ENCODE results near the gene FDXR. TPM values are rescaled to one million over a fixed set of nuclear protein-coding genes. Genes with fewer than 3 reads are reported as not detected.

Gene FDXR
- total RNA-seq, 4 donors from 2014 or later, result 2.1 to 6.0 (median 3.2) TPM

DNA sequence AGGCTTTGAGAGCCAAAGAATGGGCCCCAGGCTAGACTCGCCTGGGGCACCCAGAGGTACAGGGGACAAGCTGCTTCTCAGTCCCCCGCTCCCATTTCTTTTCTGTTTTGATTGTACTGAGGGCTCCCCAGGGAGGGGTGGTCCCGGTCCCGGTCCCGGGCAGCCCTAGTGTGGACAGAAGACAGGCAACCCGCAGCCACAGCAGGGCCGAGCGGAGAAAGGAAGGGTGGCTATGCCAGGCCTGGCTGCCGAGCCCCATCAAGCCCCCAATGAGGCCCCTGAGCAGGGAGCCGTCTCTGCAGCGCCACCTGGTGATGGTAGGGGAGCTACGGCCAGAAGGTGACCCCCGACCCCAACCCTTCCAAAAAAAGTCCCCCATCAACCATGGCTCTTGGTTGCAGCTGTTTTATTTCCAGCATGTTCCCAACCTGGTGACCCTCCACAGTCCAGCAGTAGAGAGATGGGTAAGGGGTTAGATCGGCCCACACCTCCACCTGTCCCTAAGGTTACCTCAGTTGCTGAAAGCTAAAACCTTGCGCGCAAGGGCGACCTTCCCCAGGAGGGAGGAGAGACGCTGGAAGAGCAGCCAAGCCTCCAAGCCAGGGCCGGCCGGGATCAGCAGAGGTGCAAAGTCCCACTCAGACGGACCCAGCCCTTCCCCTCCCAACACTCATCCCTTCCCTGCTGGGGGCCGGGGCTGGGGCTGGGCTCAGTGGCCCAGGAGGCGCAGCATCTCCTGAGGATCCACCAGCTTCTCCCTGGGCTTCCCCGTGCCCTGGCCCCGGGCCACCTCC lies 10.5 kb downstream of the FDXR start:
- Histone ChIP-seq H3K27me3 (peaks cover 33 to 39% (median 35%) of the 10 kb centered on the region in 3 donors), H3K4me1 (peaks cover 0 to 22% of the 10 kb centered on the region in 2 donors), H3K27ac (peak overlapping the region in 1 of 4 donors; percentile 21), H3K9me3 (no peaks in the 10 kb centered on the region), H3K4me3 (peak overlapping the region in 2 of 4 donors; percentile 28 to 51), H3K36me3 (no peaks in the 10 kb centered on the region)
- TF ChIP-seq, protein P1, sequence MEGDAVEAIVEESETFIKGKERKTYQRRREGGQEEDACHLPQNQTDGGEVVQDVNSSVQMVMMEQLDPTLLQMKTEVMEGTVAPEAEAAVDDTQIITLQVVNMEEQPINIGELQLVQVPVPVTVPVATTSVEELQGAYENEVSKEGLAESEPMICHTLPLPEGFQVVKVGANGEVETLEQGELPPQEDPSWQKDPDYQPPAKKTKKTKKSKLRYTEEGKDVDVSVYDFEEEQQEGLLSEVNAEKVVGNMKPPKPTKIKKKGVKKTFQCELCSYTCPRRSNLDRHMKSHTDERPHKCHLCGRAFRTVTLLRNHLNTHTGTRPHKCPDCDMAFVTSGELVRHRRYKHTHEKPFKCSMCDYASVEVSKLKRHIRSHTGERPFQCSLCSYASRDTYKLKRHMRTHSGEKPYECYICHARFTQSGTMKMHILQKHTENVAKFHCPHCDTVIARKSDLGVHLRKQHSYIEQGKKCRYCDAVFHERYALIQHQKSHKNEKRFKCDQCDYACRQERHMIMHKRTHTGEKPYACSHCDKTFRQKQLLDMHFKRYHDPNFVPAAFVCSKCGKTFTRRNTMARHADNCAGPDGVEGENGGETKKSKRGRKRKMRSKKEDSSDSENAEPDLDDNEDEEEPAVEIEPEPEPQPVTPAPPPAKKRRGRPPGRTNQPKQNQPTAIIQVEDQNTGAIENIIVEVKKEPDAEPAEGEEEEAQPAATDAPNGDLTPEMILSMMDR (IDR thresholded peaks at IDR 0.05 in 4 of 5, conservative IDR thresholded peaks at IDR 0.05 in 1 of 5), result peak; percentile 38 to 75 (median 51)
- TF ChIP-seq POLR2A (IDR thresholded peaks at IDR 0.05), result no peak
- peak in 1 of 2 donors; percentile 33 for ATAC-seq
- DNase-seq, result peak in 1 of 2 donors; percentile 37
- intact Hi-C loops (cut with DNase I; ENCODE audit: low total_unique reads) (no loop called here), in situ Hi-C loops (cut with MboI; ENCODE audit: low sequenced_read_pairs in 4 of 4) (loop anchor here in 3 of 4 donors (10.0 to 25.0 kb wide), 3 partner anchors 68 to 475 kb away; partner anchors contain the start of gene NHERF1 (in 2 of the 3))

DNA sequence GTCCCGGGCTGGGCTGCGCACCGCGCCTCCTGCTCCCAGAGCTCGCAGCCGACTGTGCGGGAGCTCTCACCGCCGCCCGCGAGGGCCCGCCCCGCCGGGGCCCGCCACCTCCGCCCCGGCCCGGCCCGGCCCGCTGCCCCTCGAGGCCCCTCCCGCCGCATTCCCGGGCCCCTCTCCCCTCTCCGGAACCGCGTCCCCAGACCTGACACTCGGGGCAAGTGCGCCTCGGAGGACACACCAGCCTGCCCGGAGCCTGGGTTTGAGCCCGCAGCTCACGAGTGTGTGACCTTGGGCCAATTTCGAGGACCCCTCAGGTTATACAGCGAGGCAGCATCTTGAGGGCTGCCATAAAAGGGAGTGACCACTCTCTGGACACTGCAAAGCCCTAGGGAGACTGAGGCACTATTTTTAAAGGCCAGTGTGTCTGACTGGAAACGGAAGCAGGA lies 11.1 kb downstream of the FDXR start:
- DNase-seq (no peak), ATAC-seq (no peak)
- intact Hi-C loops (cut with DNase I; ENCODE audit: low total_unique reads), result no loop called here
- H3K9me3 ChIP-seq, result no peaks in the 10 kb centered on the region
- peak overlapping the region in 2 of 4 donors; percentile 28 to 51 for H3K4me3 ChIP-seq
- no peak overlapping the region for H3K27ac ChIP-seq
- H3K36me3 ChIP-seq, result no peaks in the 10 kb centered on the region
- H3K27me3 ChIP-seq, result peaks cover 39 to 43% (median 40%) of the 10 kb centered on the region in 3 donors
- H3K4me1 ChIP-seq, result peaks cover 0 to 22% of the 10 kb centered on the region in 2 donors
- TF ChIP-seq, protein P1 (IDR thresholded peaks at IDR 0.05 in 4 of 5, conservative IDR thresholded peaks at IDR 0.05 in 1 of 5), result no peak
- TF ChIP-seq POLR2A (IDR thresholded peaks at IDR 0.05), result no peak
- in situ Hi-C loops (cut with MboI; ENCODE audit: low sequenced_read_pairs in 4 of 4), result loop anchor here in 3 of 4 donors (10.0 to 25.0 kb wide), 3 partner anchors 67 to 474 kb away; partner anchors contain the start of gene NHERF1 (in 2 of the 3)

DNA sequence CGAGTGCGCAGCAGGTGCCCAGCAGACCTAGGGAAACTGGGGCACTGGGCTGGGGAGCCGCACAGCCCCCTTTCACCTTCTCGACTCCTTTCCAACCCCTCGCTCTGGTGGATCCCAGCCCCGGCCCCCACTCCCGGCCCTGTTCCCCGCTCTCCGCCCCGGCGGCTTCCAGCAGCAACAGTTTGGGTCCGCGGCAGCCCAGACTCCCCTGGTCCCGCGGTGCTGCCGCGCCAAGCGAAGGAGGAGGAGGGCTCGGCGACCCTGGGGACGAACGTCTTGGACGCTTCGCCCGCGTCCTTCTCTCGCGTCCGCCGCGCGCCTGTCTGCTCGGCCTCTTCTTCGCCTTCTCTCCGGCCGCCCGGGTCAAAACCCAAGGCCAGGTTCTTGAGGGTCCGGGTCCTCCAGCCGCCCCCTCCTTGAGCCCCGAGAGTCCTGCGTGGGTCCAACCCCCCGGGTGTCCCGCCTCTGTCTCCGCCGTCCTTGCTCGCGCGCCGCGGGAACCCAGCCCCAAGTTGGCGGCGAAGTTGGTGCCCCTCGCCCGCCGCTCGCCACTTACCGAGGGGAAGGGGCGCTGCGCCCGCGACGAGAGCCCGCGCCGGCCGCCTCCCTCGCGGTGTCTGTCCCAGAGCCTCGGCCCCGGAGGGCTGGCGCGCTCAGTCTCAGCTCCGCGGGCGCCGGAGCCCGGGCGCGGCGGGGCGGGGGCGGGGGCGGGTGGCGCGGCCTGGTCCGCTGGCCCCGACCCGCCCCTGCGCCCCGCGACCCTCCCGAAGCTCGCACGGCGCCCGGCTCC lies 11.7 kb downstream of the FDXR start:
- peaks cover 39 to 44% (median 41%) of the 10 kb centered on the region in 3 donors for H3K27me3 ChIP-seq
- no peak overlapping the region for H3K27ac ChIP-seq
- peak overlapping the region; percentile 18 to 44 (median 41) for H3K4me3 ChIP-seq
- in situ Hi-C loops (cut with MboI; ENCODE audit: low sequenced_read_pairs in 4 of 4) (loop anchor here in 3 of 4 donors (10.0 to 25.0 kb wide), 3 partner anchors 66 to 474 kb away; partner anchors contain the start of gene NHERF1 (in 2 of the 3)), intact Hi-C loops (cut with DNase I; ENCODE audit: low total_unique reads) (no loop called here)
- peaks cover 0 to 22% of the 10 kb centered on the region in 2 donors for H3K4me1 ChIP-seq
- no peak for DNase-seq
- no peaks in the 10 kb centered on the region for H3K36me3 ChIP-seq
- TF ChIP-seq, protein P1 (IDR thresholded peaks at IDR 0.05 in 4 of 5, conservative IDR thresholded peaks at IDR 0.05 in 1 of 5), result no peak
- TF ChIP-seq POLR2A (IDR thresholded peaks at IDR 0.05), result no peak
- ATAC-seq, result no peak
- no peaks in the 10 kb centered on the region for H3K9me3 ChIP-seq

DNA sequence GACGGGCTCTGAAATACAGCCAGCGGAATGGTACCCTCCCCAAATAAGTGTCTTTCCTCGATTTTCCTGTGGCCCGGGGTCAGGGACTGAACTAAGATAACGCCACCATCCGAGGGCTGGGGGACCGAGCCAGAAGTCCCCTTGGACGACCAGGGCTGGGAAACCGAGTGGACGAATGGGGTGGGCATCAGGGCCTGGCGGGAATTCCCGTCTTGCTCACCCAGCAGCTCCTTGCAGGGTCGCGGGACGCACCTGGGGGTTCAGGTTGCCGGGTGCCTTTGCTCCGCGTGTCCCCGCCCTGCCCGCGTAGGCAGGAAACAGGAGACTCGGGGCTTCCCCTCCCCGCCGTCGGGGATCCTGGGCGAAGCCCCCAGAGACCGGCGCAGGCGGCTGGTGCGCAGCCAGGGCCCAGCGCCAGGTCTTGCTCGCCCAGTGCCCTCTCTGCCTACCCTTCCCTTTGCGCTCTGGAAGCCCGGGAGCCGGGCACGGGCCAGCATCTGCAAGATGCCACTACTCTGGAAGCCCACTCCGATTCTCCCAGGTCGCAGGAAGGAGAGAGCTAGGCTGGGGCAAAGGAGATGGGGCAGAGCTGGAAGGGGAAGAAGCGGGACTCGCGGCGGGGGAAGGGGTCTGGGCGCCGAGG lies 12.4 kb downstream of the FDXR start:
- DNase-seq (no peak), ATAC-seq (no peak)
- Histone ChIP-seq H3K36me3 (no peaks in the 10 kb centered on the region), H3K4me3 (peak overlapping the region; percentile 18 to 44 (median 41)), H3K4me1 (peaks cover 0 to 22% of the 10 kb centered on the region in 2 donors), H3K27ac (no peak overlapping the region), H3K27me3 (peaks cover 39 to 45% (median 45%) of the 10 kb centered on the region in 3 donors), H3K9me3 (no peaks in the 10 kb centered on the region)
- TF ChIP-seq, protein P1 (IDR thresholded peaks at IDR 0.05 in 4 of 5, conservative IDR thresholded peaks at IDR 0.05 in 1 of 5), result no peak
- TF ChIP-seq POLR2A (IDR thresholded peaks at IDR 0.05), result no peak
- intact Hi-C loops (cut with DNase I; ENCODE audit: low total_unique reads), result no loop called here
- in situ Hi-C loops (cut with MboI; ENCODE audit: low sequenced_read_pairs in 4 of 4), result loop anchor here in 3 of 4 donors (10.0 to 25.0 kb wide), 3 partner anchors 66 to 473 kb away; partner anchors contain the start of gene NHERF1 (in 2 of the 3)

All from gastrocnemius medialis (tissue), 4 donors.